Erythroblast (primary cell): ENCODE measurements around the gene ELP6.

Experiments used
- GATA1 ChIP-seq: IDR thresholded peaks from 2 replicates; pipeline ENCODE4 v1.6.1; 2011; ENCODE audit warnings: low read depth, mild to moderate bottlenecking, control low read depth, low read length, moderate library complexity
- POLR2A ChIP-seq: IDR thresholded peaks from 2 replicates; pipeline ENCODE4 v1.6.1; 2011; ENCODE audit warnings: mild to moderate bottlenecking, low read length

DNA sequence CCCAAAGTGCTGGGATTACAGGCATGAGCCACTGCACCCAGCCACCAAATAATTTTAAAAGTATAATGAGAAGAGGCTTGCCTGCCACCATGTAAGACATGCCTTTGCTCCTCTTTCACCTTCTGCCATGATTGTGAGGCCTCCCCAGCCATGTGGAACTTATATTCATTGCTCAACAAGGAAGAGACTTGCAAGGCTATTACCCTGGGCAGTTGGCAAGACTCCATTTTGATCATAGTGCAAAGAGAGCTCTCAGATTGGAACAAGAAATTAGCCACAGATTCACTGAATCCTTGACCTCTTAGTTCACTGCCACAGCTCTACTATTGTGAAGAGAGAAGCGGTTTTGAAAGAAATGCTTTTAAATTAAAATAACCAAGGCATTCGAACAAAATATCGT lies 43.9 kb downstream of the ELP6 start:
- TF ChIP-seq POLR2A (no peak), GATA1 (no peak)
